Panc1 (cell line): Measurements from ENCODE around the gene RWDD4. TPM values are rescaled to one million over a fixed set of nuclear protein-coding genes. Genes with fewer than 3 reads are reported as not detected.

Source experiments
- ATAC-seq: fragments of 200-7000 bp; cut with Tn5 transposase; 2 replicates; pipeline ENCODE4 v1.9.1; 2020; ENCODE audit warnings: mild to moderate bottlenecking, moderate library complexity
- BruUV-seq: library from RNA; stranded (reverse); fragments of 400-500 nt; replicated peaks from 2 replicates; lab custom pipeline; 2021; lab: Mats Ljungman, UMichigan
- CTCF ChIA-PET: fragments of 300-600 bp; sonication (Branson Sonifier 250); formaldehyde crosslinking; loops from one replicate; lab custom pipeline; 2022; ENCODE audit warnings: antibody characterized with exemption; lab: Charles Lee
- POLR2A ChIA-PET: fragments of 300-600 bp; sonication (Branson Sonifier 250); formaldehyde crosslinking; loops from one replicate; lab custom pipeline; 2022; ENCODE audit warnings: antibody characterized with exemption; lab: Charles Lee
- DNase-seq: peaks from one replicate; pipeline ENCODE4 v3.0.0-alpha.2; 2010; ENCODE audit warnings: low read depth, low spot score
- H3K27ac ChIP-seq: 2 replicates; pipeline ENCODE4 v1.5.1; 2011; ENCODE audit warnings: mild to moderate bottlenecking, low read length, inconsistent platforms
- H3K27me3 ChIP-seq: fragments of 200-500 bp; sonication (Bioruptor generic); 2 replicates; pipeline ENCODE4 v1.6.0; 2014; ENCODE audit warnings: low read length, inconsistent platforms; ENCODE audit not compliant: control insufficient read depth, insufficient read depth
- H3K36me3 ChIP-seq: fragments of 200-500 bp; sonication (Bioruptor generic); 2 replicates; pipeline ENCODE4 v1.5.1; 2014; ENCODE audit warnings: inconsistent platforms, mild to moderate bottlenecking, low read length, moderate library complexity; ENCODE audit not compliant: control insufficient read depth, insufficient read depth
- H3K4me1 ChIP-seq: 2 replicates; pipeline ENCODE4 v1.5.1; 2011; ENCODE audit warnings: inconsistent platforms, mild to moderate bottlenecking, low read length, moderate library complexity; ENCODE audit not compliant: control insufficient read depth, insufficient read depth
- H3K4me3 ChIP-seq, 2 experiments: 2 replicates each; pipeline ENCODE4 v1.5.1; 2011 to 2012; ENCODE audit warnings: low read depth in 2 of 2, low read length in 2 of 2, mild to moderate bottlenecking in 2 of 2, inconsistent platforms in 1 of 2, moderate library complexity in 1 of 2
- H3K9me3 ChIP-seq: fragments of 200-500 bp; sonication (Bioruptor generic); 2 replicates; pipeline ENCODE4 v1.5.1; 2014; ENCODE audit warnings: low read depth, mild to moderate bottlenecking, inconsistent platforms, low read length, moderate library complexity; ENCODE audit not compliant: control insufficient read depth, insufficient read depth
- POLR2AphosphoS5 ChIP-seq: IDR thresholded peaks from 2 replicates; pipeline ENCODE4 v1.6.1; 2012; ENCODE audit warnings: mild to moderate bottlenecking, low read depth, low read length, moderate library complexity
- SIN3A ChIP-seq: IDR thresholded peaks from 2 replicates; pipeline ENCODE4 v1.6.1; 2012; ENCODE audit warnings: low read depth, mild to moderate bottlenecking, low read length, moderate library complexity, borderline replicate concordance; ENCODE audit not compliant: insufficient read depth
- TCF7L2 ChIP-seq: IDR thresholded peaks from 2 replicates; pipeline ENCODE4 v1.6.1; 2011; ENCODE audit warnings: mild to moderate bottlenecking, low read depth, low read length, inconsistent platforms
- in situ Hi-C: cut with HindIII; loops from 2 replicates; pipeline ENCODE4 v1.10.0; 2016; ENCODE audit warnings: low sequenced_read_pairs, low pct_unique_long_range_greater_than_20kb
- intact Hi-C: fragments of 100-400 bp; cut with micrococcal nuclease; formaldehyde crosslinking; loops from one replicate; pipeline ENCODE4 v1.10.0; 2022; ENCODE audit not compliant: unreplicated experiment
- total RNA-seq: library from RNA; stranded (reverse); gene quantifications from one replicate; pipeline ENCODE4 v1.2.1, GENCODE V29; 2021; ENCODE audit not compliant: unreplicated experiment
- TF ChIP-seq, protein P1 (sequence below), 2 experiments: IDR thresholded peaks; 2 replicates each; pipeline ENCODE4 v1.6.1; 2011 to 2012; ENCODE audit warnings: low read depth in 2 of 2, control low read depth in 1 of 2, low read length in 1 of 2, mild to moderate bottlenecking in 1 of 2, moderate library complexity in 1 of 2; ENCODE audit not compliant: insufficient read depth in 1 of 2
- TF ChIP-seq, protein P2 (sequence below): fragments of 450-650 bp; IDR thresholded peaks from 2 replicates; pipeline ENCODE4 v1.5.1; 2017; ENCODE audit warnings: mild to moderate bottlenecking

RWDD4 gene
- total RNA-seq, 1 experiment from 2014 or later, result 27.4 TPM

DNA sequence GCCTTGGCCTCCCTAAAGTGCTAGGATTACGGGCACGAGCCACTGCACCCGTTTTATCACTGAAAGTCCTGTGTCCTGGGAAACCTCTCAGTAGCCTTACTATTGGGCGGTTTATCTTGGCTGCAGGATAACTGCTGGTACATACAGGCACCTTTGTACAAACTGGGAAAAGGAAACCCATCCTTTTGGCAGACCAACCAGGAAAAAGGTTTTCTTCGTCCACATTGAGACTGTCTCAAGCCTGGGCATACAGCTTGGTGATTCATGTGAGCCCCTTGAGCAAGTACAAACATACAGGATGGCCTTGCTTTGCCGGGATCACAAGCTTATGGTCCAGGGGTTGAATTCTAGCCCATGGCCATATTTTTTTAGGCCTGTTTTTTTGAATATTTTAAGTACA lies 32.8 kb downstream of the RWDD4 start:
- BruUV-seq, result no TSS peak
- in situ Hi-C loops (no loop called here), intact Hi-C loops (no loop called here)
- H3K36me3 ChIP-seq, result no peaks in the 10 kb centered on the region
- no peaks in the 10 kb centered on the region for H3K9me3 ChIP-seq
- POLR2A ChIA-PET, result no interaction called here
- no peak overlapping the region for H3K4me3 ChIP-seq
- DNase-seq (no peak), ATAC-seq (no peak)
- TF ChIP-seq TCF7L2 (no peak), SIN3A (no peak), POLR2AphosphoS5 (no peak)
- TF ChIP-seq, protein P1, sequence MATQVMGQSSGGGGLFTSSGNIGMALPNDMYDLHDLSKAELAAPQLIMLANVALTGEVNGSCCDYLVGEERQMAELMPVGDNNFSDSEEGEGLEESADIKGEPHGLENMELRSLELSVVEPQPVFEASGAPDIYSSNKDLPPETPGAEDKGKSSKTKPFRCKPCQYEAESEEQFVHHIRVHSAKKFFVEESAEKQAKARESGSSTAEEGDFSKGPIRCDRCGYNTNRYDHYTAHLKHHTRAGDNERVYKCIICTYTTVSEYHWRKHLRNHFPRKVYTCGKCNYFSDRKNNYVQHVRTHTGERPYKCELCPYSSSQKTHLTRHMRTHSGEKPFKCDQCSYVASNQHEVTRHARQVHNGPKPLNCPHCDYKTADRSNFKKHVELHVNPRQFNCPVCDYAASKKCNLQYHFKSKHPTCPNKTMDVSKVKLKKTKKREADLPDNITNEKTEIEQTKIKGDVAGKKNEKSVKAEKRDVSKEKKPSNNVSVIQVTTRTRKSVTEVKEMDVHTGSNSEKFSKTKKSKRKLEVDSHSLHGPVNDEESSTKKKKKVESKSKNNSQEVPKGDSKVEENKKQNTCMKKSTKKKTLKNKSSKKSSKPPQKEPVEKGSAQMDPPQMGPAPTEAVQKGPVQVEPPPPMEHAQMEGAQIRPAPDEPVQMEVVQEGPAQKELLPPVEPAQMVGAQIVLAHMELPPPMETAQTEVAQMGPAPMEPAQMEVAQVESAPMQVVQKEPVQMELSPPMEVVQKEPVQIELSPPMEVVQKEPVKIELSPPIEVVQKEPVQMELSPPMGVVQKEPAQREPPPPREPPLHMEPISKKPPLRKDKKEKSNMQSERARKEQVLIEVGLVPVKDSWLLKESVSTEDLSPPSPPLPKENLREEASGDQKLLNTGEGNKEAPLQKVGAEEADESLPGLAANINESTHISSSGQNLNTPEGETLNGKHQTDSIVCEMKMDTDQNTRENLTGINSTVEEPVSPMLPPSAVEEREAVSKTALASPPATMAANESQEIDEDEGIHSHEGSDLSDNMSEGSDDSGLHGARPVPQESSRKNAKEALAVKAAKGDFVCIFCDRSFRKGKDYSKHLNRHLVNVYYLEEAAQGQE (IDR thresholded peaks at IDR 0.05; ENCODE audit: insufficient read depth in 1 of 2, low read depth in 2 of 2, low read length in 1 of 2), result no peak
- TF ChIP-seq, protein P2, sequence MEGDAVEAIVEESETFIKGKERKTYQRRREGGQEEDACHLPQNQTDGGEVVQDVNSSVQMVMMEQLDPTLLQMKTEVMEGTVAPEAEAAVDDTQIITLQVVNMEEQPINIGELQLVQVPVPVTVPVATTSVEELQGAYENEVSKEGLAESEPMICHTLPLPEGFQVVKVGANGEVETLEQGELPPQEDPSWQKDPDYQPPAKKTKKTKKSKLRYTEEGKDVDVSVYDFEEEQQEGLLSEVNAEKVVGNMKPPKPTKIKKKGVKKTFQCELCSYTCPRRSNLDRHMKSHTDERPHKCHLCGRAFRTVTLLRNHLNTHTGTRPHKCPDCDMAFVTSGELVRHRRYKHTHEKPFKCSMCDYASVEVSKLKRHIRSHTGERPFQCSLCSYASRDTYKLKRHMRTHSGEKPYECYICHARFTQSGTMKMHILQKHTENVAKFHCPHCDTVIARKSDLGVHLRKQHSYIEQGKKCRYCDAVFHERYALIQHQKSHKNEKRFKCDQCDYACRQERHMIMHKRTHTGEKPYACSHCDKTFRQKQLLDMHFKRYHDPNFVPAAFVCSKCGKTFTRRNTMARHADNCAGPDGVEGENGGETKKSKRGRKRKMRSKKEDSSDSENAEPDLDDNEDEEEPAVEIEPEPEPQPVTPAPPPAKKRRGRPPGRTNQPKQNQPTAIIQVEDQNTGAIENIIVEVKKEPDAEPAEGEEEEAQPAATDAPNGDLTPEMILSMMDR, result no peak
- CTCF ChIA-PET, result no interaction called here
- H3K27me3 ChIP-seq, result no peaks in the 10 kb centered on the region
- no peak overlapping the region for H3K27ac ChIP-seq
- no peaks in the 10 kb centered on the region for H3K4me1 ChIP-seq

DNA sequence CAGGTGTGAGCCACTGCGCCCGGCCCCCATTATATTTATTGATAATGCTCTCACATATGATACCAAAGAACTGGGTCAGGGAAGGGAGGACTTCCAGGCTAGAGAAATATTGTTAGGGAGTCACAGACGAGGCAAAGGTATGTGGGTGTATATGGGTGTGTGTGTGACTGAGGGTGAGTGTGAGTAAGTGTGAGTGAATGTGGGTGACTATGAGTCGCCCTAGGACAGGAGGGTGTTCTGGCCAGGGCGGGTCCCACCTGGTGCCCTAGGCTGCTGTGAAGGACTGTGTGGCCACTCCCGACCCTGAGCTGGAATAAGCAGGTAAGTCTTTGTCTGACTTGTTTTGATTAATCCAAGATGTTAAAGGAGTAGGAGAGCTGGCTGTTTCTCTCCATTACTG lies 34.4 kb downstream of the RWDD4 start:
- Histone ChIP-seq H3K4me1 (no peaks in the 10 kb centered on the region), H3K27ac (no peak overlapping the region), H3K4me3 (no peak overlapping the region), H3K36me3 (no peaks in the 10 kb centered on the region), H3K9me3 (no peaks in the 10 kb centered on the region), H3K27me3 (no peaks in the 10 kb centered on the region)
- TF ChIP-seq, protein P1 (IDR thresholded peaks at IDR 0.05; ENCODE audit: insufficient read depth in 1 of 2, low read depth in 2 of 2, low read length in 1 of 2), result no peak
- TF ChIP-seq, protein P2, result no peak
- BruUV-seq, result no TSS peak
- intact Hi-C loops (no loop called here), in situ Hi-C loops (no loop called here)
- DNase-seq (no peak), ATAC-seq (no peak)
- POLR2A ChIA-PET, result no interaction called here
- CTCF ChIA-PET, result no interaction called here
